ENCODE data around the gene HSPA12A. TPM values are rescaled to one million over a fixed set of nuclear protein-coding genes. Genes with fewer than 3 reads are reported as not detected.

The HSPA12A gene
- polyA plus RNA-seq, 2 of the 4 experiments (the other 2 are of a cell fraction), result 16.9 to 17.0 TPM

DNA sequence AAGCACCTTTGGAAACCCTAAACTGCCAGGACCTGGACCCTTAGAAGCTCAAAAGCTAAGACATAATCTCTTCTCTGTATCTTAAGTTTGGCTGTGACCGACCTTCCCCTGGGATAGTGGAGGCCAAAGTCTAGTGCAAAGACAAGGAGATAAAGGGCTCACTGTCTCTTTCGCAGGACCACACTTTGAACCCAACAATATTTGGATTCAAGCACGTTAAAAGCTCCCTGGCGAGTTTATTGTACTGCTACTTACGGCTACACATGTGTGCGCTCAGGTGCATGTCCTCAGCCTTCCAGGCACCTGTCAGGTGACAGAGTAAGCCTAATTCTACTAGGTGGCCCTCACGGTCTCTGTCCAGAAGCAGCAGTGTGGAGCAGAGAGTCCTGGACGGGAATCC, 65.7 kb downstream of the HSPA12A start:
- Histone ChIP-seq H3K27ac (no peak overlapping the region), H3K4me2 (no peak overlapping the region), H3K9me3 (no peaks in the 10 kb centered on the region), H3K4me3 (no peak overlapping the region), H3K4me1 (peaks cover 2% of the 10 kb centered on the region)
- TF ChIP-seq ZNF302 (CRISPR knock-in tag; IDR thresholded peaks at IDR 0.05), result no peak
- no peak for TF ChIP-seq KDM1A (IDR thresholded peaks at IDR 0.05; ENCODE audit: low read depth)
- TF ChIP-seq HOXB5 (CRISPR knock-in tag; IDR thresholded peaks at IDR 0.05), result no peak
- TF ChIP-seq CBX2 (IDR thresholded peaks at IDR 0.05; ENCODE audit: borderline replicate concordance, low read depth), result no peak
- TF ChIP-seq MAZ (IDR thresholded peaks at IDR 0.05; ENCODE audit: borderline replicate concordance, low read depth, low read length), result no peak
- TF ChIP-seq JUN (IDR thresholded peaks at IDR 0.05), result no peak
- no peak for TF ChIP-seq CHD2 (IDR thresholded peaks at IDR 0.05; ENCODE audit: low read length, partially characterized antibody)
- no peak for TF ChIP-seq BHLHE40 (IDR thresholded peaks at IDR 0.05; ENCODE audit: low read depth, low read length)
- TF ChIP-seq MYC (IDR thresholded peaks at IDR 0.05; ENCODE audit: borderline replicate concordance, low read length), result no peak
- TF ChIP-seq, protein P1, sequence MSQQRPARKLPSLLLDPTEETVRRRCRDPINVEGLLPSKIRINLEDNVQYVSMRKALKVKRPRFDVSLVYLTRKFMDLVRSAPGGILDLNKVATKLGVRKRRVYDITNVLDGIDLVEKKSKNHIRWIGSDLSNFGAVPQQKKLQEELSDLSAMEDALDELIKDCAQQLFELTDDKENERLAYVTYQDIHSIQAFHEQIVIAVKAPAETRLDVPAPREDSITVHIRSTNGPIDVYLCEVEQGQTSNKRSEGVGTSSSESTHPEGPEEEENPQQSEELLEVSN (IDR thresholded peaks at IDR 0.05; ENCODE audit: borderline replicate concordance, low read depth), result no peak
- TF ChIP-seq, protein P2, sequence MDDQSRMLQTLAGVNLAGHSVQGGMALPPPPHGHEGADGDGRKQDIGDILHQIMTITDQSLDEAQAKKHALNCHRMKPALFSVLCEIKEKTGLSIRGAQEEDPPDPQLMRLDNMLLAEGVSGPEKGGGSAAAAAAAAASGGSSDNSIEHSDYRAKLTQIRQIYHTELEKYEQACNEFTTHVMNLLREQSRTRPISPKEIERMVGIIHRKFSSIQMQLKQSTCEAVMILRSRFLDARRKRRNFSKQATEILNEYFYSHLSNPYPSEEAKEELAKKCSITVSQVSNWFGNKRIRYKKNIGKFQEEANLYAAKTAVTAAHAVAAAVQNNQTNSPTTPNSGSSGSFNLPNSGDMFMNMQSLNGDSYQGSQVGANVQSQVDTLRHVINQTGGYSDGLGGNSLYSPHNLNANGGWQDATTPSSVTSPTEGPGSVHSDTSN (IDR thresholded peaks at IDR 0.05), result no peak
- TF ChIP-seq RFX5 (IDR thresholded peaks at IDR 0.05), result no peak
- no peak for TF ChIP-seq CBX8 (IDR thresholded peaks at IDR 0.05)
- no peak for TF ChIP-seq TP53 (CRISPR knock-in tag; IDR thresholded peaks at IDR 0.05)
- TF ChIP-seq, protein P3, sequence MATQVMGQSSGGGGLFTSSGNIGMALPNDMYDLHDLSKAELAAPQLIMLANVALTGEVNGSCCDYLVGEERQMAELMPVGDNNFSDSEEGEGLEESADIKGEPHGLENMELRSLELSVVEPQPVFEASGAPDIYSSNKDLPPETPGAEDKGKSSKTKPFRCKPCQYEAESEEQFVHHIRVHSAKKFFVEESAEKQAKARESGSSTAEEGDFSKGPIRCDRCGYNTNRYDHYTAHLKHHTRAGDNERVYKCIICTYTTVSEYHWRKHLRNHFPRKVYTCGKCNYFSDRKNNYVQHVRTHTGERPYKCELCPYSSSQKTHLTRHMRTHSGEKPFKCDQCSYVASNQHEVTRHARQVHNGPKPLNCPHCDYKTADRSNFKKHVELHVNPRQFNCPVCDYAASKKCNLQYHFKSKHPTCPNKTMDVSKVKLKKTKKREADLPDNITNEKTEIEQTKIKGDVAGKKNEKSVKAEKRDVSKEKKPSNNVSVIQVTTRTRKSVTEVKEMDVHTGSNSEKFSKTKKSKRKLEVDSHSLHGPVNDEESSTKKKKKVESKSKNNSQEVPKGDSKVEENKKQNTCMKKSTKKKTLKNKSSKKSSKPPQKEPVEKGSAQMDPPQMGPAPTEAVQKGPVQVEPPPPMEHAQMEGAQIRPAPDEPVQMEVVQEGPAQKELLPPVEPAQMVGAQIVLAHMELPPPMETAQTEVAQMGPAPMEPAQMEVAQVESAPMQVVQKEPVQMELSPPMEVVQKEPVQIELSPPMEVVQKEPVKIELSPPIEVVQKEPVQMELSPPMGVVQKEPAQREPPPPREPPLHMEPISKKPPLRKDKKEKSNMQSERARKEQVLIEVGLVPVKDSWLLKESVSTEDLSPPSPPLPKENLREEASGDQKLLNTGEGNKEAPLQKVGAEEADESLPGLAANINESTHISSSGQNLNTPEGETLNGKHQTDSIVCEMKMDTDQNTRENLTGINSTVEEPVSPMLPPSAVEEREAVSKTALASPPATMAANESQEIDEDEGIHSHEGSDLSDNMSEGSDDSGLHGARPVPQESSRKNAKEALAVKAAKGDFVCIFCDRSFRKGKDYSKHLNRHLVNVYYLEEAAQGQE (IDR thresholded peaks at IDR 0.05), result no peak
- TF ChIP-seq RNF2 (IDR thresholded peaks at IDR 0.05; ENCODE audit: borderline replicate concordance, low read depth), result no peak
- no peak for TF ChIP-seq SREBF2 (IDR thresholded peaks at IDR 0.05)
- TF ChIP-seq ZSCAN20 (CRISPR knock-in tag; IDR thresholded peaks at IDR 0.05), result no peak
- TF ChIP-seq, protein P4, sequence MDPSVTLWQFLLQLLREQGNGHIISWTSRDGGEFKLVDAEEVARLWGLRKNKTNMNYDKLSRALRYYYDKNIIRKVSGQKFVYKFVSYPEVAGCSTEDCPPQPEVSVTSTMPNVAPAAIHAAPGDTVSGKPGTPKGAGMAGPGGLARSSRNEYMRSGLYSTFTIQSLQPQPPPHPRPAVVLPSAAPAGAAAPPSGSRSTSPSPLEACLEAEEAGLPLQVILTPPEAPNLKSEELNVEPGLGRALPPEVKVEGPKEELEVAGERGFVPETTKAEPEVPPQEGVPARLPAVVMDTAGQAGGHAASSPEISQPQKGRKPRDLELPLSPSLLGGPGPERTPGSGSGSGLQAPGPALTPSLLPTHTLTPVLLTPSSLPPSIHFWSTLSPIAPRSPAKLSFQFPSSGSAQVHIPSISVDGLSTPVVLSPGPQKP (IDR thresholded peaks at IDR 0.05; ENCODE audit: low read depth, low read length), result no peak
- WGBS (ENCODE audit: missing lambda C conversion rate), result 90% methylated on average over 8 of the region's 8 CpGs
- no peak for DNase-seq (ENCODE audit: low read depth in 1 of 2, low spot score in 1 of 2)
- ChIA-PET POLR2A (no interaction called here), CTCF (interaction anchor here (1.0 to 15.8 kb wide), 4 partner anchors 10 to 113 kb away, joined by 3 to 277 read pairs (median 5); no protein-coding TSS in a partner anchor)
- ATAC-seq, result no peak
- no peak for FAIRE-seq

DNA sequence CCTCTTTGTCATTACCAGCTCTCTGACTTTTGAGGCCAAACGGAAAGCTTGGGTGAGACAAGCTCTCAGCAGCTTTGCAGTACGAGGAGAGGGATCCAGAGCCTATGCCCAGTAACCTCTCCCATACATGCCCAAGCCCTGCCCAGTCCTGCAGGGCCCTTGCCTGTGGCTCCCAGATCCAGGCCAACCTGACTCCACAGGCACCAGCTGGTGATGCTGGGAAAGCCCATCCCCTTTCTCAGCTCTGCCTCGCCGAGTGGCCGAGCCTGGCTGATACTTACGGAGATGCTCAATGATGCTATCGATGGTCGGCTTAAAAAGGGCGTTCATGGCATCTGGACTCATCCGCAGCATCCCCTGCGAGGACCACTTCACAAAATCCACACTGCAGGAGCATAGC, 66.2 kb downstream of the HSPA12A start:
- ATAC-seq (no peak), FAIRE-seq (no peak)
- 90% methylated on average over 11 of the region's 11 CpGs for WGBS (ENCODE audit: missing lambda C conversion rate)

More for the DNA sequence above, 66.2 kb downstream of the HSPA12A start:
- TF ChIP-seq FOXS1 (CRISPR knock-in tag; IDR thresholded peaks at IDR 0.05) (no peak), CBX8 (IDR thresholded peaks at IDR 0.05) (no peak), EHF (CRISPR knock-in tag; IDR thresholded peaks at IDR 0.05) (no peak)
- ChIA-PET POLR2A (no interaction called here), CTCF (interaction anchor here (0.8 to 15.8 kb wide), 4 partner anchors 19 to 492 kb away, joined by 3 to 277 read pairs (median 5); no protein-coding TSS in a partner anchor)
- no peak for DNase-seq (ENCODE audit: low read depth in 1 of 2, low spot score in 1 of 2)
- Histone ChIP-seq H3K4me2 (no peak overlapping the region), H3K4me1 (peaks cover 7% of the 10 kb centered on the region), H3K4me3 (no peak overlapping the region), H3K27ac (no peak overlapping the region), H3K9me3 (no peaks in the 10 kb centered on the region)
